K562 (cell line): ENCODE results near the gene IFT81. TPM values are rescaled to one million over a fixed set of nuclear protein-coding genes. Genes with fewer than 3 reads are reported as not detected.

ENCODE experiments used
- ATAC-seq: fragments of 200-7000 bp; cut with Tn5 transposase; 3 replicates; pipeline ENCODE4 v1.9.1; 2020; ENCODE audit warnings: moderate library complexity
- BruUV-seq: library from RNA; stranded (reverse); fragments of 400-500 nt; replicated peaks from 2 replicates; lab custom pipeline; 2021; lab: Mats Ljungman, UMichigan
- CTCF ChIA-PET: fragments of 300-600 bp; formaldehyde crosslinking; extraction: SDS; loops from one replicate; lab custom pipeline; 2021; ENCODE audit warnings: low intra/inter-chr PET ratio; lab: Yijun Ruan, JAX
- POLR2A ChIA-PET: fragments of 300-600, 350-650 bp; sonication (Branson Sonifier 250); formaldehyde crosslinking; extraction: SDS; loops from one replicate; lab custom pipeline; 2021; ENCODE audit warnings: antibody characterized with exemption, inconsistent platforms; lab: Yijun Ruan, JAX
- DNase-seq, 4 experiments: peaks; one replicate each; pipeline versions ENCODE4 v3.0.0 to v3.0.0-alpha.2; 2011 to 2018; ENCODE audit warnings: low spot score in 3 of 4, mixed read lengths in 3 of 4; ENCODE audit errors: extremely low read depth in 1 of 4
- FAIRE-seq: peaks from 2 replicates; lab custom pipeline; 2011; peaks lifted over from hg19 to GRCh38; lab: Jason Lieb, UNC
- H2AFZ ChIP-seq: 2 replicates; pipeline ENCODE4 v1.6.0; 2011; ENCODE audit warnings: low read depth, low read length, control low read depth, inconsistent platforms
- H3K27ac ChIP-seq: fragments of 200-600 bp; 3 replicates; pipeline ENCODE4 v1.8.0; 2011; ENCODE audit warnings: low read depth, mild to moderate bottlenecking, control low read depth, inconsistent platforms, low read length, moderate library complexity, mixed read lengths; ENCODE audit errors: extremely low read depth
- H3K27me3 ChIP-seq, 2 experiments: fragments of 300-600 bp in 1 of 2; 2 replicates in 1 of 2; 3 replicates in 1 of 2; pipeline versions ENCODE4 v1.6.0 to v1.8.0; 2011; ENCODE audit warnings: inconsistent platforms in 2 of 2, low read length in 2 of 2, mild to moderate bottlenecking in 1 of 2, mixed read lengths in 1 of 2, moderate library complexity in 1 of 2; ENCODE audit not compliant: control insufficient read depth in 2 of 2, insufficient read depth in 2 of 2
- H3K36me3 ChIP-seq: fragments of 300-600 bp; 3 replicates; pipeline ENCODE4 v1.8.0; 2011; ENCODE audit warnings: mild to moderate bottlenecking, low read length, inconsistent platforms; ENCODE audit not compliant: control insufficient read depth, insufficient read depth
- H3K4me1 ChIP-seq, 2 experiments: fragments of 200-600 bp in 1 of 2; replicated peaks in 1 of 2; 2 replicates in 1 of 2; 3 replicates in 1 of 2; pipeline versions ENCODE4 v1.5.1 to v1.8.0; 2011; ENCODE audit warnings: inconsistent platforms in 2 of 2, low read length in 2 of 2, mild to moderate bottlenecking in 1 of 2, mixed read lengths in 1 of 2, moderate library complexity in 1 of 2; ENCODE audit not compliant: control insufficient read depth in 2 of 2, insufficient read depth in 2 of 2
- H3K4me2 ChIP-seq: 2 replicates; pipeline ENCODE4 v1.6.1; 2011; ENCODE audit warnings: low read length, control low read depth, inconsistent platforms, mixed read lengths; ENCODE audit not compliant: insufficient read depth
- H3K4me3 ChIP-seq: fragments of 200-600 bp; sonication (generic), shearing (Covaris generic); 2 replicates; pipeline ENCODE4 v1.5.1; 2016; ENCODE audit warnings: control low read depth, inconsistent platforms
- H3K79me2 ChIP-seq: fragments of 200-600 bp; 3 replicates; pipeline ENCODE4 v1.8.0; 2011; ENCODE audit warnings: low read length, inconsistent platforms; ENCODE audit not compliant: control insufficient read depth, insufficient read depth
- H3K9ac ChIP-seq, 2 experiments: 2 replicates each; pipeline versions ENCODE4 v1.6.0 to v1.6.1; 2011; ENCODE audit warnings: low read depth in 2 of 2, low read length in 2 of 2, control low read depth in 1 of 2, inconsistent platforms in 1 of 2, mild to moderate bottlenecking in 1 of 2, mixed read lengths in 1 of 2; ENCODE audit not compliant: insufficient read depth in 1 of 2
- H3K9me1 ChIP-seq: one replicate; pipeline ENCODE4 v1.6.0; 2011; ENCODE audit warnings: inconsistent platforms, mild to moderate bottlenecking, low read length, moderate library complexity; ENCODE audit not compliant: control insufficient read depth, insufficient read depth
- H3K9me3 ChIP-seq: replicated peaks from 2 replicates; pipeline ENCODE4 v1.5.1; 2011; ENCODE audit warnings: low read depth, low read length, inconsistent platforms; ENCODE audit not compliant: control insufficient read depth, insufficient read depth
- H4K20me1 ChIP-seq: replicated peaks from 2 replicates; pipeline ENCODE4 v1.6.1; 2011; ENCODE audit warnings: low read length, inconsistent platforms, mixed read lengths; ENCODE audit not compliant: control insufficient read depth, insufficient read depth
- ATF1 ChIP-seq, 2 experiments: fragments of 450-650 bp in 1 of 2; IDR thresholded peaks; 2 replicates each; pipeline ENCODE4 v1.6.1; 2016; ENCODE audit warnings: missing compliant biosample characterization in 1 of 2, missing genetic modification characterization in 1 of 2
- GATAD2B ChIP-seq: fragments of 450-650 bp; IDR thresholded peaks from 2 replicates; pipeline ENCODE4 v1.6.1; 2017; ENCODE audit warnings: mild to moderate bottlenecking, borderline replicate concordance
- MECOM ChIP-seq: fragments of 250-450 bp; sonication (Bioruptor Pico); IDR thresholded peaks from 2 replicates; pipeline ENCODE4 v1.8.0; 2022; ENCODE audit warnings: inconsistent platforms
- NFATC3 ChIP-seq: fragments of 450-650 bp; IDR thresholded peaks from 2 replicates; pipeline ENCODE4 v1.6.1; 2017; ENCODE audit warnings: mild to moderate bottlenecking
- NR3C1 ChIP-seq: sonication (generic); formaldehyde crosslinking; IDR thresholded peaks from 2 replicates; pipeline ENCODE4 v1.8.1; 2022; ENCODE audit warnings: missing genetic modification reagents
- ZNF212 ChIP-seq: fragments of 450-650 bp; formaldehyde crosslinking; IDR thresholded peaks from 2 replicates; pipeline ENCODE4 v1.4.0; 2020; ENCODE audit warnings: mild to moderate bottlenecking
- ZNF232 ChIP-seq: sonication (generic); formaldehyde crosslinking; IDR thresholded peaks from 2 replicates; pipeline ENCODE4 v1.8.0; 2022; ENCODE audit warnings: mild to moderate bottlenecking, missing genetic modification reagents
- ZNF384 ChIP-seq: IDR thresholded peaks from 2 replicates; pipeline ENCODE4 v1.6.1; 2012; ENCODE audit warnings: low read depth, low read length, improper control_type of control experiment
- WGBS: fragments of 100-300 bp; shearing (Covaris generic); methylation state at CpG from one replicate; pipeline ENCODE4 v1.1.6; 2016; ENCODE audit warnings: low coverage, mixed read lengths; ENCODE audit not compliant: insufficient coverage; ENCODE audit errors: missing lambda C conversion rate; 5-methylcytosine and 5-hydroxymethylcytosine counted together
- in situ Hi-C: fragments of 300-500 bp; cut with MboI; formaldehyde crosslinking; loops from 4 replicates; pipeline ENCODE4 v1.15.0; 2018; ENCODE audit warnings: inconsistent platforms, mixed read lengths
- intact Hi-C: fragments of 100-400 bp; cut with micrococcal nuclease; formaldehyde crosslinking; loops from 2 replicates; pipeline ENCODE4 v1.14.2; 2022
- polyA plus RNA-seq, 8 experiments: library from polyadenylated mRNA; depleted of rRNA in 4 of 8; stranded (reverse) in 5 of 8; unstranded in 3 of 8; fragments of >200 nt; fragmentation: Nextera tagmentation in 2 of 8; fragmentation: Illumina TruSeq in 1 of 8; extraction: Ambion mirVana in 2 of 8; extraction: Trizol in 1 of 8; gene quantifications; 2 replicates each; pipeline versions ENCODE4 v1.2.1 to v1.2.3, GENCODE V29; 2011 to 2014; ENCODE audit warnings: inconsistent platforms in 1 of 8, missing spikeins in 1 of 8
- total RNA-seq, 7 experiments: library from RNA; depleted of rRNA in 6 of 7; stranded (reverse); fragments of >200 nt in 6 of 7; fragmentation: Illumina TruSeq in 2 of 7; extraction: Trizol in 2 of 7; gene quantifications; 2 replicates each; pipeline versions ENCODE4 v1.2.1 to v1.2.3, GENCODE V29; 2011 to 2021; ENCODE audit warnings: low replicate concordance in 1 of 7
- TF ChIP-seq, protein P1 (sequence below): sonication (generic); formaldehyde crosslinking; IDR thresholded peaks from 2 replicates; pipeline ENCODE4 v1.8.0; 2022; ENCODE audit warnings: mild to moderate bottlenecking, missing genetic modification reagents, borderline replicate concordance
- TF ChIP-seq, protein P2 (sequence below): sonication (generic); formaldehyde crosslinking; IDR thresholded peaks from 2 replicates; pipeline ENCODE4 v1.9.0; 2022; ENCODE audit warnings: mild to moderate bottlenecking, missing genetic modification reagents
- TF ChIP-seq, protein P3 (sequence below): sonication (generic); formaldehyde crosslinking; IDR thresholded peaks from 2 replicates; pipeline ENCODE4 v1.5.0; 2020; ENCODE audit warnings: missing genetic modification reagents
- TF ChIP-seq, protein P4 (sequence below): fragments of 450-650 bp; IDR thresholded peaks from 2 replicates; pipeline ENCODE4 v1.6.1; 2016
- TF ChIP-seq, protein P5 (sequence below): sonication (generic); formaldehyde crosslinking; IDR thresholded peaks from 2 replicates; pipeline ENCODE4 v1.8.0; 2022; ENCODE audit warnings: mild to moderate bottlenecking, missing genetic modification reagents

The IFT81 gene
- total and polyA plus RNA-seq, 9 of the 15 experiments (the other 6 are each of a cell fraction or from before 2014, with no cell fraction given): 2.8 to 11.9 (median 7.9) TPM

DNA sequence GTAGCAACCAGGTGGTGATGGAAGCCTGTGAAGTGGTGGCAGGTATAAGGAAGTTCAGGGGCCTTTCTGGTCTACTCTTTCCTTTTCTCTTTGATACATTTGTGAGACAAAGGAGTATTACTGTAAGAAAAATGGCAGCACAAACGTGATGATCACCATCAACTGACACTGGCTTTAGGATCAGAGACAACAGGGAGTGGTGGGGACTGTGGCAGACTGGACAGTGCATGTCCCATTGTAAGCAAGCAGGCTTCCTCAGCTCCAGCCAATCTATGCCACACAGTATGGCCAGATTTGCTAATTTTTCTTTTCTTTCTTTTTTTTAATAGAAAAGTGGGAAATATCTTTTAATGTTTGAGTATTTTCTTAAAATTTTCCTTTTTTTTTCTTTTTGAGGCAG, 19.0 kb upstream of the IFT81 start (continued):
- TF ChIP-seq, protein P1, sequence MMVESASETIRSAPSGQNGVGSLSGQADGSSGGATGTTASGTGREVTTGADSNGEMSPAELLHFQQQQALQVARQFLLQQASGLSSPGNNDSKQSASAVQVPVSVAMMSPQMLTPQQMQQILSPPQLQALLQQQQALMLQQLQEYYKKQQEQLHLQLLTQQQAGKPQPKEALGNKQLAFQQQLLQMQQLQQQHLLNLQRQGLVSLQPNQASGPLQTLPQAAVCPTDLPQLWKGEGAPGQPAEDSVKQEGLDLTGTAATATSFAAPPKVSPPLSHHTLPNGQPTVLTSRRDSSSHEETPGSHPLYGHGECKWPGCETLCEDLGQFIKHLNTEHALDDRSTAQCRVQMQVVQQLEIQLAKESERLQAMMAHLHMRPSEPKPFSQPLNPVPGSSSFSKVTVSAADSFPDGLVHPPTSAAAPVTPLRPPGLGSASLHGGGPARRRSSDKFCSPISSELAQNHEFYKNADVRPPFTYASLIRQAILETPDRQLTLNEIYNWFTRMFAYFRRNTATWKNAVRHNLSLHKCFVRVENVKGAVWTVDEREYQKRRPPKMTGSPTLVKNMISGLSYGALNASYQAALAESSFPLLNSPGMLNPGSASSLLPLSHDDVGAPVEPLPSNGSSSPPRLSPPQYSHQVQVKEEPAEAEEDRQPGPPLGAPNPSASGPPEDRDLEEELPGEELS (CRISPR knock-in tag): no peak
- TF ChIP-seq ZNF232: no peak
- TF ChIP-seq ZNF212: no peak
- TF ChIP-seq, protein P2, sequence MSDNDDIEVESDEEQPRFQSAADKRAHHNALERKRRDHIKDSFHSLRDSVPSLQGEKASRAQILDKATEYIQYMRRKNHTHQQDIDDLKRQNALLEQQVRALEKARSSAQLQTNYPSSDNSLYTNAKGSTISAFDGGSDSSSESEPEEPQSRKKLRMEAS (CRISPR knock-in tag): no peak

DNA sequence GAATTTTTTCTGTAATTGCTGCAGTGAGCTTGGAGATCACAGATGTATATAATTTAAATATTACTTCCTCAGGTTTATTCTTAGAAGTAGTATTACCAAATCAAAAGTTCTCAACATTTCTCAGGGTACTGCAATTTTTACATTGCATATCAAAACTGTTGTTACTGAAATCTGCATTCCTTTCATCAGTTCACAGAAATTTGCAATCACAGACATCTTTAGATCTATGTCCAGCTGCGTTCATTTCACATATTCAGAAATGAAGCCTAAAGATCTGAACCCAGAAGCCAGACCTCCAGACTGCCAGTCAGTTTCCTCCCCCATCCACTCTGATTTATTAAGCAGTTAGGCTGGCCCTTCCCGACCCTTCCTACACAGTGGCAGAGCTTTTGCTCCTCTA, 18.2 kb upstream of the IFT81 start:
- no TSS peak for BruUV-seq
- FAIRE-seq (no peak), DNase-seq (no peak), ATAC-seq (no peak)
- no peaks in the 10 kb centered on the region for H3K36me3 ChIP-seq
- in situ Hi-C loops: loop anchor here (10.0 kb wide), 1 partner anchor 319 kb away; no protein-coding TSS in a partner anchor
- no peaks in the 10 kb centered on the region for H3K9me3 ChIP-seq
- H2AFZ ChIP-seq: no peak overlapping the region
- H3K4me2 ChIP-seq: no peak overlapping the region
- H3K79me2 ChIP-seq: no peaks in the 10 kb centered on the region
- no peak overlapping the region for H3K4me3 ChIP-seq
- no peaks in the 10 kb centered on the region for H3K27me3 ChIP-seq
- ChIA-PET CTCF (no interaction called here), POLR2A (interaction anchor here (0.6 kb wide), 3 partner anchors 77 to 1319 kb away, joined by 3 to 6 read pairs (median 3); no protein-coding TSS in a partner anchor)
- H3K9me1 ChIP-seq: no peaks in the 10 kb centered on the region
- WGBS: 44% methylated on average over 2 of the region's 2 CpGs
- H3K4me1 ChIP-seq: peaks cover 10 to 20% of the 10 kb centered on the region in 2 experiments; a peak in 2 of 5 replicates
- H3K27ac ChIP-seq: no peak overlapping the region
- H4K20me1 ChIP-seq: no peaks in the 10 kb centered on the region
- H3K9ac ChIP-seq: no peak overlapping the region
- intact Hi-C loops: loop anchor here (10.0 kb wide), 1 partner anchor 249 kb away; no protein-coding TSS in a partner anchor
- TF ChIP-seq ATF1 (CRISPR knock-in tag; IDR thresholded peaks at IDR 0.05): no peak
- no peak for TF ChIP-seq ATF1 (tag; IDR thresholded peaks at IDR 0.05)
- TF ChIP-seq, protein P3, sequence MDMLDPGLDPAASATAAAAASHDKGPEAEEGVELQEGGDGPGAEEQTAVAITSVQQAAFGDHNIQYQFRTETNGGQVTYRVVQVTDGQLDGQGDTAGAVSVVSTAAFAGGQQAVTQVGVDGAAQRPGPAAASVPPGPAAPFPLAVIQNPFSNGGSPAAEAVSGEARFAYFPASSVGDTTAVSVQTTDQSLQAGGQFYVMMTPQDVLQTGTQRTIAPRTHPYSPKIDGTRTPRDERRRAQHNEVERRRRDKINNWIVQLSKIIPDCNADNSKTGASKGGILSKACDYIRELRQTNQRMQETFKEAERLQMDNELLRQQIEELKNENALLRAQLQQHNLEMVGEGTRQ: no peak
- TF ChIP-seq NR3C1 (CRISPR knock-in tag): no peak
- no peak for TF ChIP-seq ZNF384
- TF ChIP-seq NFATC3: no peak
- TF ChIP-seq, protein P4, sequence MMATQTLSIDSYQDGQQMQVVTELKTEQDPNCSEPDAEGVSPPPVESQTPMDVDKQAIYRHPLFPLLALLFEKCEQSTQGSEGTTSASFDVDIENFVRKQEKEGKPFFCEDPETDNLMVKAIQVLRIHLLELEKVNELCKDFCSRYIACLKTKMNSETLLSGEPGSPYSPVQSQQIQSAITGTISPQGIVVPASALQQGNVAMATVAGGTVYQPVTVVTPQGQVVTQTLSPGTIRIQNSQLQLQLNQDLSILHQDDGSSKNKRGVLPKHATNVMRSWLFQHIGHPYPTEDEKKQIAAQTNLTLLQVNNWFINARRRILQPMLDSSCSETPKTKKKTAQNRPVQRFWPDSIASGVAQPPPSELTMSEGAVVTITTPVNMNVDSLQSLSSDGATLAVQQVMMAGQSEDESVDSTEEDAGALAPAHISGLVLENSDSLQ: no peak
- TF ChIP-seq, protein P5, sequence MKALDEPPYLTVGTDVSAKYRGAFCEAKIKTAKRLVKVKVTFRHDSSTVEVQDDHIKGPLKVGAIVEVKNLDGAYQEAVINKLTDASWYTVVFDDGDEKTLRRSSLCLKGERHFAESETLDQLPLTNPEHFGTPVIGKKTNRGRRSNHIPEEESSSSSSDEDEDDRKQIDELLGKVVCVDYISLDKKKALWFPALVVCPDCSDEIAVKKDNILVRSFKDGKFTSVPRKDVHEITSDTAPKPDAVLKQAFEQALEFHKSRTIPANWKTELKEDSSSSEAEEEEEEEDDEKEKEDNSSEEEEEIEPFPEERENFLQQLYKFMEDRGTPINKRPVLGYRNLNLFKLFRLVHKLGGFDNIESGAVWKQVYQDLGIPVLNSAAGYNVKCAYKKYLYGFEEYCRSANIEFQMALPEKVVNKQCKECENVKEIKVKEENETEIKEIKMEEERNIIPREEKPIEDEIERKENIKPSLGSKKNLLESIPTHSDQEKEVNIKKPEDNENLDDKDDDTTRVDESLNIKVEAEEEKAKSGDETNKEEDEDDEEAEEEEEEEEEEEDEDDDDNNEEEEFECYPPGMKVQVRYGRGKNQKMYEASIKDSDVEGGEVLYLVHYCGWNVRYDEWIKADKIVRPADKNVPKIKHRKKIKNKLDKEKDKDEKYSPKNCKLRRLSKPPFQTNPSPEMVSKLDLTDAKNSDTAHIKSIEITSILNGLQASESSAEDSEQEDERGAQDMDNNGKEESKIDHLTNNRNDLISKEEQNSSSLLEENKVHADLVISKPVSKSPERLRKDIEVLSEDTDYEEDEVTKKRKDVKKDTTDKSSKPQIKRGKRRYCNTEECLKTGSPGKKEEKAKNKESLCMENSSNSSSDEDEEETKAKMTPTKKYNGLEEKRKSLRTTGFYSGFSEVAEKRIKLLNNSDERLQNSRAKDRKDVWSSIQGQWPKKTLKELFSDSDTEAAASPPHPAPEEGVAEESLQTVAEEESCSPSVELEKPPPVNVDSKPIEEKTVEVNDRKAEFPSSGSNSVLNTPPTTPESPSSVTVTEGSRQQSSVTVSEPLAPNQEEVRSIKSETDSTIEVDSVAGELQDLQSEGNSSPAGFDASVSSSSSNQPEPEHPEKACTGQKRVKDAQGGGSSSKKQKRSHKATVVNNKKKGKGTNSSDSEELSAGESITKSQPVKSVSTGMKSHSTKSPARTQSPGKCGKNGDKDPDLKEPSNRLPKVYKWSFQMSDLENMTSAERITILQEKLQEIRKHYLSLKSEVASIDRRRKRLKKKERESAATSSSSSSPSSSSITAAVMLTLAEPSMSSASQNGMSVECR (CRISPR knock-in tag): no peak
- TF ChIP-seq MECOM (CRISPR knock-in tag): no peak
- no peak for TF ChIP-seq GATAD2B
